GM21619 (cell line): ENCODE results near the gene RCAN2.
"Not testable (repeated sequence)": the region's sequence is repeated elsewhere in the genome, so short reads cannot be mapped to it uniquely, and the experiment has no call there.

Experiments
- ATAC-seq: cut with Tn5 transposase; IDR thresholded peaks from one replicate; pipeline ENCODE4 v1.9.1; 2021; ENCODE audit not compliant: unreplicated experiment

Gene RCAN2

DNA sequence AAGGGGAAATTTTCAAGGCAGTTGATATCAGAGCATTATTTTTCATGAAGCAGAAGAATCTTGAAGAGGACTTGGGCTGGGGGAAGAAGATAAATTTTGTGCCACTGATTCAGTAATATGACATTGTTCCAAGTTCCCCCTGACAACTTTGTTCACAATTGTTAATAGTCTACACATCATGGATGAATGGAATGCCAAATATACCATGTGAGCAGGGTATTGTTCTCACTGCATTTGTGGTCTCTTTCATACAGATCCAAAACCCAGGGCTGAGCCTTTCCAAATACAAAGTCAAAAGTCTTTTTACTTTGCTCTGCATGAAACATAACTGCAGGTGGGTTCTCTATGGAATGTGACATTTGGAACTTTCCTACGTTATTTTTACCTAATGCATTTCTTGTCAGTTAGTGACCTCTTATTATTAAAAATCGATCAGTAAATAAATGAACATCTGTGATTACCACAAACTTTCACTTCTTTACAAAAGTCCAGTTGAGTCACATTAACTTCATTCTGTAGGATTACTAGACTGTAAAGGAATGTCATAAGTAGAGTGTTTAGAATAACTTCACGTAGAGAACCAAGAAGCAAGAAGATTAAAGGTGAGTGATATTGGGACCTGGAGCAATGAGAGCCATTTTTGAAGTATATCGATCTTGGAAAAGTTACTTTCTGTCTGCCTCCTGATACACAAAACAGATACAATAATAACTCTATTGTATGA is 100.9 kb downstream of the RCAN2 start:
- no peak for ATAC-seq

DNA sequence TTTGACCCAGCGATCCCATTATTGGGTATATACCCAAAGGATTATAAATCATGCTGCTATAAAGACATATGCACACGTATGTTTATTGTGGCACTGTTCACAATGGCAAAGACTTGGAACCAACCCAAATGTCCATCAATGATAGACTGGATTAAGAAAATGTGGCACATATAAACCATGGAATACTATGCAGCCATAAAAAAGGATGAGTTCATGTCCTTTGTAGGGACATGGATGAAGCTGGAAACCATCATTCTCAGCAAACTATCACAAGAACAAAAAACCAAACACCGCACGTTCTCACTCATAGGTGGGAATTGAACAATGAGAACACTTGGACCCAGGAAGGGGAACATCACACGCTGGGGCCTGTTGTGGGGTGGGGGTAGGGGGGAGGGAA is 103.5 kb downstream of the RCAN2 start:
- not testable (repeated sequence) for ATAC-seq

DNA sequence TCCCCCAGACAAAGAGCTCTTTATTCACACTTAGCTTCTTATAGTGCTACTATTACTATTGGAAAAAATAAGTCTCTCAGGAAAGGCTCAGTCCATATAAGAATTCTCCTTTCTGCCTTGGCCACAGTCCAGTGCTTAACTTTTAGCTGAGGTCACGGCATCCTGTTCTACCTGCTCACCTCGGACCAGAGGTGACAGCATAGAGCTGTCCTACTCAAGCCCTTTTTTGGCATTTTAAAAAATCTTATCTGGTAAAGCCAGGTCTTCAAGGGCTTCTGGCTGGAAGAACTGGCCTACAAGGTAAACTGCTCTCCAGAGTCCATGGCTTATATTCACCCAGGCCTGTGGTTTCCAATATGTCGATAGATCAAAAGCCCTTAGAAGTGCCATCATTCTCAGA is 109.7 kb downstream of the RCAN2 start:
- no peak for ATAC-seq

DNA sequence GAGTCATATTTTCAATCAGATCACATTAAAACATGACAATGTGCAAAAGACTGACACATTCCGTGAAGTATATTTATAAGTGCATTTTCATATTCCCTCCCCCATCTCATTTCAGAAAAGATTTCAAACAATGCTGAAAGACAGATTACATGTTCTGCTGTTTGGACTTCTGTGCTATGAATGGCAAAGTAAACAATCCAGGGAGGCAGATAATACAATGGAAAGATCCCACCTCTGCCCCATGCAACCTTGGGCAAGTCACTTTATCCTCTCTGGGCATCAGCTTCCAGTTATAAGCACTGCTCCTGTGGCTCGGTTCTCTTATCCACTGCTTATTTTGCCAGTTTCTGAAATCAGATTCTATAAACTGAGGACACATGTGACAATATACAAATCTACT is 110.2 kb downstream of the RCAN2 start:
- no peak for ATAC-seq

DNA sequence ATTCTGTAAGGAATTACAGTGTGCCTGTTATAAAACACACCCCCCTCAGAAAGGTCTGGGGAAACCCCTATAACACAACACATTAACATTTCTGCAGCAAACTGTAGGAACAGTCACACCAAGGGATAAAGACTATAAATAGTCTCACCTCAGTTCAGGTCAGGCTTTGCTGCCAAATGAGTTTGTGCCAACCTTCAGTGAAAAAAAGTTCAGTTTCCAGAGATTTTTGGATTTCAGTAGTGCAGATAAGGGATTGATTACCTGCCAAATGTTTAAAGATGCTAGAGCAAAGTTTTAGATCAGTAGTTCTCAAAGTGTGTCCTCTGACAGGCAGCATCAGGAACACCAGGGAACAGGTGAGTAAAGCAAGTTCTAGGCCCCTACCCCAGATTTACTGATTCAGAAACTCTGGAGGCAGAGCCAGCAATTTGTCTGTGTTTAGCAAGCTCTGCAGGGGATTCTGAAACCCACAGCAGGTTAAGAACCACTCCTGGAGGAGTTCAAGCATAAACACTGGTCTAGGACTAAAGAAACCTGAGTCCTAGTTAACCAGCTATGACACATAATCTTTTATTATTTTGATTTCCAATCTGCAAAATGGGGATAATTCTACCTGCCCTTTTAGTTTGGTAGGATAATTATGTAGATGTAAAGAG is 111.0 kb downstream of the RCAN2 start:
- no peak for ATAC-seq

DNA sequence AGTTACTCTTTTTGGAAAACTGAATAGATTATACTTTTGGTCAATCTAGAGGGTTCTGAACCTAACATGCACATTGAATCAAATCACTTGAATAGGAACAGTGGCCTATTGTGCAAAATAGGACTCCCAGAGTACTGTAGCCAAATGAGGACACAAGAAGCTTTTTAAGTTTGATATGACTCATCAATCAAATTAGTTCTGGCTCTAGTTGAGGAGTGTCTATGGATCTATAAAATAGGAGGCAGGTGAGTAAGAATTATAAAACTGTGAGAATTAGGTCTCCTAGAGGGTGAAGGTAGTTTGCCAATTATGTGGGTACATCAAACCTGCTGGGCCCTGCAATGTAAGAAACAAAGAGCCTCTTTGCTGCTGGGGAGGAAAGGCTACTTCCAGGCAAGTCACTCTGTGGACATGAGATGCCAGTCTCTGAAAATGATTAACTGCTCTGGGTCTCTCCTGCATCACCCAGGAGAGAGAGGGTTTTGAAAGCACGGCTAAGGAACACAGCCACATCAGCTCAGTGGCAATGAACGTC is 112.3 kb downstream of the RCAN2 start:
- no peak for ATAC-seq

DNA sequence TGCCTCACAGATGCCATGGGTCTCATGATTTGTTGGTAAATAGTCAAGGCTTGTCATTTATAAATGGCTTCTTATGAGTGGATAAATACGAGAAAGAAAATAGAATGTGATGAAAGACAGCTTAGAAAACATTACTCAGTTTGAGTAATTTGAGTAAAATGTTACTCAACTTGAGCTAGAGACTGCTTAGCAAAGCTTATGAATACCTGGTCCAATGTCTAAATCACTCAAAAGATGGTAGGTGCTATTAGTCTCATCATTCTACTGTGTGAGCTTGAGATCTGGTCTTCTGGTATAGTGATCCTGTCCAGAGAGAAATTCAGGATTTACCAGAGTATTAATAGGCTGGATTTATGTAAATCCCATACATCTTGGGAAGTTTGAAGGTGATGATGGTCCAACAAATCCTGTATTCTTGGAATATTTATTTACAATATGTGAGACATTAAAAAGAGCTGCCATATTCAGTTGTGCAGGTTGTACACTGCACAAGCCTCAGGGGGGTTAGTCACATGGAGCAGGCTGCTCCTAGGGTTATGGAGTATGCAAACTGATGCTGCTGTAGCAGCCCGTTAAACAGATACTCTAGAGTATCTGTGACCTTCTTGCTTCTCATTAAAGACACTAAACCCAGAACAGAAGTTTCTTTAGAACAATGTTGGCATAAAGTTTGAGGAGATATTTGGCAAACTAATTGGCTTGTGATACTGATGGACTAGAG is 112.9 kb downstream of the RCAN2 start:
- ATAC-seq: no peak

DNA sequence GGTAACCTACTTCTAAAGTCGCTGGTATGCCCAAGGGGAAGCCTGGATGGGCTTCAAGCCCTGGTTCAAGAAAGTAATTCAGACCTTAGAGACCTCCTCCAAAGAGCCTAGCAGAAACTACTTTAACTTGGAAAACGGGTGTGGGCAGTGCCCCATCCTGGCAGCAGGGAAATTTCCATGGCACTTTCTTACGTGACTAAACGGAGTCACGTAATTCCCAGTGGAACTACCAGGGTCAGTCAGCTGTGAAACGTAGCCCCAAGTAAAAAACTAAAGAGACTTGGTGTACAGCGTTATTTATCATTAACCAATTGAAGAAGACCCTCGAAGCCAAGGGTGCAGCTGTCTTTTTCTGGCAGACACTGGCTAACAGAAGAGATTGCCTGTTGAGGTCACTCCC is 114.0 kb downstream of the RCAN2 start:
- ATAC-seq: no peak

DNA sequence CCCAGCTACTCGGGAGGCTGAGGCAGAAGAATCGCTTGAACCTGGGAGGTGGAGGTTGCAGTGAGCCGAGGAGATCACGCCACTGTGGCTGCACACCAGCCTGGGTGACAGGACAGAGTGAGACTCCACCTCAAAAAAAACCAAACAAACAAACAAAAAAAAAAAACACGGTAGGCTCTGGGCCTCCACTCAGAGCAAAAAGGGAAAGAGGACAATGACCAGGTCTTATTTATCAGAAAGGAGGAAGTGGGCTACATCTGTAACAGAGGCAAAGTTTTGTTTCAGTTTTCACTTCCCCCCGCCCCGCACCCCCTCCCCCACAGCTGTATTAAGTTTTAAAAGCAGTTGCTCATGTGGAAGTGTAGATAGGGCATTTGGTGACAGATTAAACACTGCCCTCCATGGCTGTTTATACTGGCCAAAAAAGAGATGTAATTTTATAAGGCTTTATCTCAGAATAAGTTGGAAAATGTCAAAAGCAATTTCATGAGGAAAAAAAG is 114.6 kb downstream of the RCAN2 start:
- ATAC-seq: peak; percentile 89

DNA sequence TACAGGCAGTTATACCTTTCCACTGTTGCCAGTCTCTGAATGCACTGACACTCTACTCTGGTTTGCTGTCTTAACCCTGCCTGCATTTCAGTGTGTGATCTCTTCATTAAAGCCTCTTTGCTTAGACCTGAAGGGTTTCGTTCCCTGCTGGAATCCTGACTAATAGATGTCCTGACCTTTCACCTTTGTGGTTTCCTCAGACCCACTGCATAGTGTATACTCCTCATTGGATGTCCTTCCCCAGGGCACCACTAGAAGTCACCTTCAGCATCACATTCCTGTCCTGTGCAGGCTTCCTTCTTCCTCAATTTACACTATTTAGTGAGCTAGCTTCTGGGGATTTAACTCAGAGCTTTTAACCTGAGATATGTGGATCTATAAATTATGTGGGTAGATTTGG is 120.6 kb downstream of the RCAN2 start:
- no peak for ATAC-seq

DNA sequence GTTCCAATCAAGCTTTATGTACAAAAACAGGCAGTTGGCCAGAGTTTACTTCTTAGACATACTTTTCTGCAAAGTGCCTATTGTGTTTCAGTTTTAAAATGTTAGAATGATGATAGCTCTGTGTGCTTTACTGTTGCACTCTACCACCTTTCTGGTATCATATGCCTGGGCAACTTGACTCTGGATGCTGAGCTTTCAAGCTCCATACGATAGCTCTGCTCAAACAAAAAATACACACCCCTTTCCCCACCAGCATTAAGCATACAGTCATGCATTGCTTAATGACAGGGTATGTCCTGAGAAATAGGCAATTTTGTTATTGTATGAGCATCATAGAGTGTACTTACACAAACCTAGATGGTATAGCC is 123.1 kb downstream of the RCAN2 start:
- no peak for ATAC-seq

DNA sequence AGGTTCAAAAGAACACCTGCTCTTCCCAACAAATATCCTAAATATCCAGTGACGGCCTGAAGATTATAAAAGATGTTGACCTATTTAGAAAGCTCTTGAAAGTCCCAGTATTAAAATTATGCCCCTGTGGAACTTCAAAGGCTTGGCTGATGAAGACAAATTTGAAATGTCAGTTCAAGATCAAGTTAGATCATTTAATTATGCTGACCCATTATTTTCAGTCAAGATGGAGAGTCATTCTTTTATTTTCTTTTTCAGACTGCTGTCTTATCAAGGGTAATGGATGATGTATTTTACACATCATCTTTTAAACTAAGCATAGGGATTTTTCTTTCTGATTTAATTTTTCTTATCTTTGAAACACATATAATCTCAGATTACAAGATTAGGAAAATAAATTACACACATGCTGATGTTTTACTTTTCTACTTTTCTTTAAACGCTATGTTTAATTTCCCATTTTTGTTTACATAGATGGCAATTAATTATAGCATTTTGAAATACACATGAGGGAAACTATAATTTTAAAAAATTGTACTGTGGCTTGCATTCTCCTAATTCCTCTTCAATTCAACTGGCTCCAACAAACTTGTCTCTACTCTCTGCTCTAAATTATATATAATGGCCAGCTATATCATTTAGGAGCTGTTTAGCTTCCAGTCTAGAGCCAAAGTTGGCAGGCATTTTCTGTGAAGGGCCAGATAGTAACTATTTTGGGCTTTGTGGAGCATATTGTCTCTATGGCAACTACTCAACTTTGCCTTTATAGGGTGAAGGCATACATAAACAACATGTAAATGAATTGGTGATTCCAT is 123.7 kb downstream of the RCAN2 start:
- ATAC-seq: no peak

DNA sequence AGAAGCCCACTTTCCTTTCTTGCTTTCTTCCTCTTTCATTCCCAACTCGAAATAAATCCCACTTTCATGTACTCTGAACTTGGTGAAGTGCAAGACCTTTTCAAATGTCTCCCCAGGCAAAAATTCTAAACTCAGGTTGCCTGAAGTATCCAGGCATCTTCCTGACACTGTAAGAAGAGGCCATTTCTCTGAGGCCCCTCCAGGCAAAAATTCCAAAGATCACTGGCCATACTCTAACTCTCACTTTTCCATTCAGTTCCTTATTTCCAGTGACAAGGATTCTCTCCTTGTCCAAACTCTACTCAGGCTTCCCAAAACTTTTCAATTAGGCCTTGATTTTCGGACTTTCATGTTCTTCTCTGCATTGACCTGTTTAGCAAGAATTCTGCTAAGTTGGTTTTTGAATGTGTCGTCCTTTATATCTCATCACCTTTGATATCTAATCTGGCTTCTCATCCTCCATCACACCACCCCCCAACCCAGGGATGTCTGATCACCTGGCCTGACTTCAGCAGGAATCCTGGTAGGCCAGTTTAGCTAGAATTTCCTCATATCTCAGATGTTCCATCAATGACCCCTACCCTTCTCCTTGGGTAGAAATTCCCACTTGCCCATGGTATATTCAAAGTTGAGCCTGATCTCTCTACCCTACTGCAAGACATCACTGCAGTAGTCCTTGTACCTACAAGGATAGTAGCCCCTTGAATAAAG is 124.9 kb downstream of the RCAN2 start:
- ATAC-seq: no peak

DNA sequence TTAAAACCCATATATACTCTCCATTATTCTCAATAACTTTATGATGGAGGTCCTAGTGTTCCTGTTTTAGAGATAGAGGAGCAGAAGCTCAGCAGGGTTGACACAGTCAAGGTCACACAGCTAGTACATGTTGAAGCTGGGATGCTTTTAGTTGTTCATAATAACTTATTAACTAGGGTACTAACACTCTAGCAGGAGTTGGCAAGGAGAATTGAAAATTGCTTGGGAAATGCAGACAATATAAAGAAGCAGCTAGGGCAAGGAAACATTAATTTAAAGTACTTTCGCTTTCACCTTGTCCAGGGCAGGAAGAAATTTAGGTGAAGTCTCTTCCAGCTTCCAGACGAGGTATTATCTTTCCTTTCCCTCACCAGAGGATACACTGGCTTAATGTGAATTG is 133.7 kb downstream of the RCAN2 start:
- ATAC-seq: no peak

DNA sequence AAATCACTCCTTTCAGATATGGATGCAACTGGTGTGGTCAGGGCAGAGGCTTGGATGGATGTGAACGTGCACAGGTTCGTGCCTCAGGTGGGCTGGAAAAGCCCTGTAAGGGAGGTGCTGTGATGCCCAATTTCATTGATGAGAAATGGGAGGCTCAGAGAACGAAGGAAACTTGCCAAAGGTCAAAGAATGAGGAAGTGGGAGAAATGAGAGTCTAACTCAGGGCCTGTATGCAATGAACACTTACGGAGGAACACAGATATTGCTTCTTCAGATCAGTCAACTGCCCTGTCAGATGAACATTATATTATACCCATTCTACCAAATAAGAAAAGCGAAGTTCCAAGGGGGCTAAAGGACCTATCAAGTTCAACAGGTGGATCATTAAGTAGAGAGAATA is 134.7 kb downstream of the RCAN2 start:
- no peak for ATAC-seq

DNA sequence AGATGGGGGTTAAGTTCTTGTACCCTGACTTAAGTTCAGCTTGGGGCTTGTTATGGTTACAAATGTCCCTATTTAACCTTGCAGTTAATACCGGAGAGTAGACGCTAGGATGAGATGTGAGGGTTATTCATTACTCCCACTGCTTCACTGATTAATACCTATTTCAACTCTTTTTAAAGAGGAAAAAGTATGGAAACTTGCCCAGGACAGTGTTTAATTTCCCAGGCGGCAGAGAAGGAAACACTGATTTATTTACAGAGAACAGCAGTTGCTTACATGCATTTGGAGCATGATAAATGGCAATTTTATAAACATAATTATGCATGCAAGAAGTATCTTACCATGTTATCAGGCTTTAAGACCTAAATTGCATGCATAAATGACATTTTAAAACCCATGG is 137.7 kb downstream of the RCAN2 start:
- no peak for ATAC-seq

DNA sequence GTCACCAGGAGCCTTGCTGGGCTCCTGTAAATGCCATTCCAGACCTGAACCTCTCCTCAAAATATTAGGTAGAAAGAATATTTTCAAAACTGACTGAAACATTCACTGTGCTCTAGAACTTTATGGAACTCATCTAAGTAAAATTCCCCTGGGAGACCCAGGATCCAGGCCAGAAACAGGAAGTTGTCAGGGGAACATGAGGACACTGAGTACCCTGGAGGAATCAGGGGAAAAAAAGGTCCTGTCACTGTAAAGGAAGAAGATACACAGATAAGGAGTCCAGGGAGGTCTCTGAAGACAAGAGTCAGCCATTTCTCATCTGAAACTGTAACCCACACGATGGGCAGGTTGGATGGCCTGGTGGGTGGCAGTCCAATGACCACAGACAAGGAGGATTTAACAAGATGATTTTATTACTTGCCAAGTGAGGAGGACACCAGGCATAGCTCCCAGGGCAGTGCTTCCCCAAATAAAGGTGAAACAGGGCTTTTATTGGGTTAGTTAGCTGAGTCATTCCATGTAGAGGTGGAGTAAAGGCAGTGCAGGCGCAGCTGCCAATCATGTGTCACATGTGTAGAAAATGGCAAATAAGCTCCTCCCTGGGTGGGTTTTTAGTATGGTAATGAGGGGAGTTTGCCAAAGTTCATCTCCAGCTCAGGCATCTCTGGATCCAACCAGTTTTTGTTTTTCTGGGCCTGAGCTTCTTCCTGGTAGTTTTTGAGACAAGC is 138.5 kb downstream of the RCAN2 start:
- no peak for ATAC-seq

DNA sequence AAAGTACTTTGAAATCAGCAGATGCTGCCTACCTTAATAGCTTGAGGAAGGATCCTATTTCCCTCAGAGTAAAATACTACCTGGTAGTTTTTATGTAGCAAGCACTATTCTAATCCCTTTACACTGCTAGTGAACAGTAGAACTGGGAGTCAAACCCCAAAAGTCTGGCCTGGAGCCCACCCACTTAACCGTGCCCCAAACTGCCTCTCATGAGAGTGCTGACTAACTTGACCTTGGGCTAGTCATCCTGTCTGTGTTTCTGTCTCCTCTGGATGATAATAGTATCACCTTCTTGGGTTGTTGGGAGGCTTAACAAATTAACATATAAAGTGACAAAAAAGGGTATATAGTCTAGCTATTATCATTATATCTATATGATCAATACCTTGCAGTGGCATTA is 140.5 kb downstream of the RCAN2 start:
- ATAC-seq: no peak

DNA sequence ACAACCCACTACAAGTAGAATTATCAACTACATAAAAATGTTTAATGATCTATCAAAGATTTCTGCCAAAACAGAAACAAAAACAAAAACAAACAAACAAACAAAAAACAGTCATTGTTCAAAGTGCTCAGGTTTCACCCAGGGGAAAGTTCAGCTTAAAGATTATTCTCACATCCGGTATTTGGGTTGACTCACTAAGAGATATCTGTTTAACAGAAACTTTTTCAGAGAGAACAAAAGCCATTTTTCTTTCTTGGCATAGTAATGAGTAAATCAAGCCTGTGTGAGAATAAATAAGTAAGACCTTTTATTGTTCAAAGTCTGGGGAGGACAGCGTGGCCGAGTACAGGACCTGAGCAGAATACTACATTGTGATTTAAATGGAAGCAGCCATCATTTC is 143.6 kb downstream of the RCAN2 start:
- ATAC-seq: peak; percentile 70

DNA sequence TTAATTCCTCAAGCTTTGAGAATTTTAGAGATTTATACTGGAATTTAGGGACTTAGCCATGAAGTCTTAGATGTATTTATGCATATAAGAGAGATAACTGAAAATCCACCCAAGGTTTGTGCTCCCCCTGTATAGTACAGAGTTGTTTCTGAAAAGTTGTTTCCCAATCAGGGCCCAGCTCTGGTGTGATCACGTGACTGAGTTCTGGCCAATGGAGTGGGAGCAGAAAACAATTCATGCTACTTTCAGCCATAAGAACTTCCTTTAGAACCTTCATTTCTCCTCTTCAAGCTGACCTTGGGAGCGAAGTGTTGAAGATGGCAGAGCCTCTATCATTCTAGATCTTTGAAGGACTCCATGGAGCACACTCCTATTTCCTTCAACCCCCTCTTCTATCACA is 151.0 kb downstream of the RCAN2 start:
- no peak for ATAC-seq
